ENCODE data around the gene ST8SIA5.

Gene ST8SIA5

GRCh38 chr18:46718501-46719341 is 38.1 kb downstream of the ST8SIA5 start:
- no peak for DNase-seq (ENCODE audit: low read depth)
- TF ChIP-seq CTCF (IDR thresholded peaks at IDR 0.05; ENCODE audit: low read depth, low read length, missing control alignments) = no peak
- H3K4me3 ChIP-seq (ENCODE audit: low read depth, low read length) = no peak overlapping the region

GRCh38 chr18:46716827-46717226 is 40.0 kb downstream of the ST8SIA5 start:
- H3K4me3 ChIP-seq (ENCODE audit: low read depth, low read length) = no peak overlapping the region
- no peak for DNase-seq (ENCODE audit: low read depth)
- TF ChIP-seq CTCF (IDR thresholded peaks at IDR 0.05; ENCODE audit: low read depth, low read length, missing control alignments) = no peak

GRCh38 chr18:46716336-46716735 is 40.5 kb downstream of the ST8SIA5 start:
- no peak overlapping the region for H3K4me3 ChIP-seq (ENCODE audit: low read depth, low read length)
- DNase-seq (ENCODE audit: low read depth) = no peak
- no peak for TF ChIP-seq CTCF (IDR thresholded peaks at IDR 0.05; ENCODE audit: low read depth, low read length, missing control alignments)

- TF ChIP-seq CTCF (IDR thresholded peaks at IDR 0.05; ENCODE audit: low read depth, low read length, missing control alignments) = no peak
- DNase-seq (ENCODE audit: low read depth) = no peak
- H3K4me3 ChIP-seq (ENCODE audit: low read depth, low read length) = no peak overlapping the region
These were observed 41.8 kb downstream of the ST8SIA5 start for GRCh38 chr18:46715062-46715461.

GRCh38 chr18:46712406-46712805 is 44.4 kb downstream of the ST8SIA5 start:
- no peak for DNase-seq (ENCODE audit: low read depth)
- H3K4me3 ChIP-seq (ENCODE audit: low read depth, low read length) = no peak overlapping the region
- TF ChIP-seq CTCF (IDR thresholded peaks at IDR 0.05; ENCODE audit: low read depth, low read length, missing control alignments) = no peak

- TF ChIP-seq CTCF (IDR thresholded peaks at IDR 0.05; ENCODE audit: low read depth, low read length, missing control alignments) = no peak
- H3K4me3 ChIP-seq (ENCODE audit: low read depth, low read length) = no peak overlapping the region
- DNase-seq (ENCODE audit: low read depth) = no peak
These were observed 45.4 kb downstream of the ST8SIA5 start for GRCh38 chr18:46711444-46711863.

- DNase-seq (ENCODE audit: low read depth) = no peak
- no peak overlapping the region for H3K4me3 ChIP-seq (ENCODE audit: low read depth, low read length)
- TF ChIP-seq CTCF (IDR thresholded peaks at IDR 0.05; ENCODE audit: low read depth, low read length, missing control alignments) = no peak
These were observed 49.9 kb downstream of the ST8SIA5 start for GRCh38 chr18:46706968-46707367.
